Urothelium cell line (cell line): ENCODE results near the gene GRB10.
"Not testable (repeated sequence)": the region's sequence is repeated elsewhere in the genome, so short reads cannot be mapped to it uniquely, and the experiment has no call there.

ENCODE experiments used
- DNase-seq: peaks from one replicate; pipeline ENCODE4 v3.0.0; 2011; ENCODE audit warnings: low spot score, mixed read lengths
- FAIRE-seq: peaks from 2 replicates; lab custom pipeline; 2011; peaks lifted over from hg19 to GRCh38; lab: Jason Lieb, UNC

GRB10 gene

DNA sequence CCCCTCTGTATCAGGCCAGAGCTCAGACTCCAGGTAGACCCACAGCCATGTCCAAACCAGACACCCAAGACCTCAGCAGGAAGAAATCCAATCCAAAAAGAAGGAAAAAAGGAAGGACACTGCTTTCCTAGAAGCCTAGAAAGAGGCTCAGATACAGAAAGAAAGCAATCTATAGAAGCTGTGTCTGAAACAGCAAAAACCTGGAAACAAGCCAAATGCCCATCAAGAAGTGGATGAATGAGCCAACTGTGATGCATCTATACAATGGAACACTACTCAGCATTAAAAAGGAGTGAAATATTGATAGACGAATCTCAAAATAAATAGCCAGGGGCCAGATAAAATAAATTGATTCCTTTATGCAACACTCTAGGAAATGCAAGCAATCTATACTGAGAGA is 31.6 kb downstream of the GRB10 start:
- DNase-seq = no peak
- no peak for FAIRE-seq

DNA sequence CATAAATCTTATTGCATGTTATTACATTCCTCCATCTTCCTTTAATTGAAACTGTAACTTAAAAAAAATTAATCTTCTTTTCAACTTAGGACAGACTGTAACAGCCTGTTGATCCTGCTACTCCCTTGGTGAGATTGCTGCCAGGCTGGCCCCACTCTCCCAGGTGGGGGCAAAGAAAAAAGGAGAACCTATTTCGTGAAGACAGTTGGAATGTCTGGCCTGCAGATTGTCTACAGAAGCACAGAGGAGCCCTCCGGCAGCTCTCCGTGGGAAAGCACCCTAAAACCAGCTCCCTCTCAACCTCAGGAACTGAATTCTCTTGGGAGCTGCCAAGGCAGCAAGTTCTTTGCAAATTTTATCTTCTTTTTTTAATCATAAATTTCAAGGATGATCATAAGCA is 32.8 kb downstream of the GRB10 start:
- DNase-seq = no peak
- FAIRE-seq = no peak

DNA sequence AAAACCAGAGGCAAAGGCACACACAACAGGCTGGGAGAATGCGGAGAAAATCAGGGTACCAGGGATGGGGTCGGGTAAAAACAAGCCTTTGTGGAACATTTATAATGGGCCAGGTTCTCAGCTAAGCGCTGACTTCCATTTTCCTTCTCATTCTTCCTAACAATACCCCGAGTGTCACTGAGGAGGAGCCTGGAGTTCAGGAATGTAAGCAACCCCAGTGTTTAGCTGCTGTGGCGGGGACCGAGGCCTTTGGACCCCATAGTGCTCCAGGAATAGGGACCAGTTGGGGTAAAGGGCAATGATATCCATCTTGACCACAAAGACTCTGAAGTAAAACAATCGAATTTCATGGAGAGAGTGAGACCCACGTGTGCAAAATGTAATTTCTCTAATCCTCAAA is 34.2 kb downstream of the GRB10 start:
- FAIRE-seq (no peak), DNase-seq (no peak)

DNA sequence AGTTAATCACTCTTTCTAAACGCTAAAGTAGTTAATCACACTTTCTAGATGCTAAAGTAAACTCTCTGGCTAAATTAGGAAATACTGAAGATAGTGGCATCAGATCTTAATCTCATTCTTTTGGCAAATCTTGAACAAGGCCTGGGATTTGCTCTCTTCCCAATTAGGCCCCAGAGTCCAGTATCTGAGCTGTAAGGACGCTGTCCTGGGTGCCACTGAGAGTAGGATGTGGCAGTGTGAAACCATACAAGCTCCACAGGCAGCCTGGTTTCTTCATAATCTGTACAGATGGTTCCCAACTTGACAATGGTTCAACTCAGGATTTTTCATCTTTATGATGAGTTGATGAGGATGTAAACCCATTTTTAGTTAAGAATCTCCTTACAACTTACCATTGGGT is 36.9 kb downstream of the GRB10 start:
- FAIRE-seq = no peak

DNA sequence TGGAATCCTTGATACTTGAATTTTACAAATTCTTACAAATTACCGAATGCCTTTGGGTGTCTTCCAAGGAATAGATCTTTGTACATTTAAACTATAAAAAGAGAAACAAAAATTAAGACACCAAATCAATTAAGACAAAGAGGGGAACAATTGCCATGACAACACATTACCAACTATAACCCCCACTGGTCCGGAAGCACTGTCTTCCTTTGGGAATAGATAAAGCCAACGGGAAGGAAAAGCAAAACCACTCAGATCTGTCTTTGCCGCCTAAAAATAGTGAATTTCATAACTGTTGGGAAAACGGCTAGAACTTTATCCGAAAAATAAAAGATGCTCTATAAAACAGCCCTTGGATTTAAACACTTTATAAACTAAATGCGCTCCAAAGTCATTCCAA is 37.4 kb downstream of the GRB10 start:
- DNase-seq (no peak), FAIRE-seq (no peak)

More for the DNA sequence above, 36.9 kb downstream of the GRB10 start:
- DNase-seq = no peak

DNA sequence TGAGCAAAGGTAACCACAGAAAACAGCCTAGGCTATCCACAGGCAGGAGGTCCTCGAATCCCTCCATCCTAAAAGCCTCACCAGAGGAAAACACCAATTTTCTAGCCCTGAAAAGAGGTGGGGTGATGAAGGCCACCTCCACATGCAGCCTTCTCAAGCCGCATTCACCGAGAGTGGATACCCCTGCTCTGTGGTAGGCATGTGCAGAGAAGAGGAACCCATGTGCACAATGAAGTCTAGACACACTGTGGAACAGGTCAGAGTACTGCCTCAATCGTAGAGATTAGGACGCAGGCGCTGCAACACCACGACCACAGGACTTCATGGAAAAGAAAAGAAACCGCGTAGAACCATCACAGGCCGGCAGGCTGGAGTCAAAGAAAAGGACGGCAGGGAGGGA is 38.8 kb downstream of the GRB10 start:
- FAIRE-seq (no peak), DNase-seq (no peak)

DNA sequence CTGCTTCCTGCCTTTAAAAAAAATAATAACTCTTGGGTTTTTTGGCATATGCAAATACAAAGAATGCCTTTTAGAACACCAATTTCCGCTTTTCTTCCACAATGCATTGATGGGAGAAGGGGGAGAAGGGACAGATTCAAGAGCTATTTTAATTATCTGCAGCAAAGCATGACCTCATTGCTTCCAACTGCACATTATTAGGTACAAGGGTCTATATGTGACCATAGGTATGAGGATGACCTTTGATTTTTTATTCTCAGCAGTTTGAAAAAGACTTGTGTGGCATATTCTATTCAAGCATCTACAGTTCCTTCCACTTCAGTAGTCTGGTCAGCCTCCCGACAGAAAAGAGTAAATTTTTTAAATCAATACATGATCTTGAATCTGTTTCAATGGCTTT is 39.7 kb downstream of the GRB10 start:
- no peak for DNase-seq
- no peak for FAIRE-seq

DNA sequence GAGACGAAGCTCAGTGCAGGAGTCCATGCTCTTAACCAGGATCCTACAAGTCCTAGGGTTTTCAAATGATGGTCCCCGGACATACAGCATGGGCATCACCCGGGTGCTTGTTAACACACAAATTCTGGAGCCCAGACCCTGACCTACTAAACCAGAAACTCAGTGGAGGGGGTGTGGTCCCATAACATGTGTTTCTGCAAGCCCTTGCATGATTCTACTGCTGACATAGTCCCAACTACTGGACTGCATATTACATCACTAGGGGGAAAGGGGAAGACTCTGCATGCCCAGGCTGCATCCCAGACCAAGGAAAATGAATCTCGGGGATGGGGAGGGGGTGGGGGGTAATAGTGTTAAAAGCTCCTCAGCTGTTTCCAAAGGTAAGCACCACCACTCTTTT is 40.3 kb downstream of the GRB10 start:
- DNase-seq (no peak), FAIRE-seq (no peak)

DNA sequence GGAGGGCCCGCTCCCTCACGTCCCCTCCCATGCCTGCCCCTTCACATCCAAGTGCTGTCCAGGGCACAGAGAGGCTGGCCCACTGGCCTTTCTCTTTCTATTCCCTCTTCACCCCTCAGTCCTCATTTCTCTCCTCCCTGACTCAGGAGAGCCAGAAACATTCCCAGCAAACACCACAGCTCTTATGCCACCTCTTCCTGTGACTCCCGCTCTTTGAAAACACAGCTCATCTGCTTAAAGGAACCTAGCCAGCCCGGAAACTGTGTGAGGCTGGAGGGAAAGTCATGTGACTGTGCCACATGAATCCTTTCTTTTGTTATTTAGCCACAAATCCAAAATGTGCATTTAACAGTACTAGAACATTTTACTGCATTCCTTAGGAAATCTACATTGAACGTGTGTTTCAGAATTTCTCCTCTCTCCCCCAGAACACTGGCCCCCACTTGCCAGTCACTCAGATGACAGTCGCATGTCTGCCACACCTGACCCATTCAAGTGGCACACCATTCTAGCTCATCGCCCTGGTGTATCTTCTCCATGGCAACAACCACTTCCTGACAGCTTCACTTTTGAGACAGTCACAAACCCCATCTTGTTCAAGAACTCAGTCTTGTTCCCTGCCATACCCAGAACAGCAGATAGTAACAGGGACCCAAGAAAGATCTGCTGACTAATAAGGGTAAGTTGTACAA is 42.8 kb downstream of the GRB10 start:
- FAIRE-seq = no peak
- no peak for DNase-seq

DNA sequence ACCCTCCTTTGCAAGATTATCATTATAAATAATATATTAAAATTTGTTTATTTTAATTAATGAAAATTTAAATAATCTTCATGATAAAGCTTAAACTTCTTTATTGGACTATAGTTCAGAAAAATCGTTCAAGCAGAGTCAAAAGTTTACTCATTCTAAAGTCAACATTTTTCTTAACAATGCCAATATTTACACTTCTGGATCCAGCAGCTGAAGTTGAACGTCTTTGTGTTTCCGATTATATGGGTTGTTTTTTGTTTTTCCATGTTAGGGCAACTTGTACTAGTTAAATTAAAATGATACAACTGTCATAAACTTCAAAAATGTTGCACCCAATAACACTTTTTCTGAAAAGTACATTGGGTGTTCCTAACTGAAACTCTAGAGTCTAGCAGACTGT is 43.8 kb downstream of the GRB10 start:
- DNase-seq = no peak
- FAIRE-seq = no peak

DNA sequence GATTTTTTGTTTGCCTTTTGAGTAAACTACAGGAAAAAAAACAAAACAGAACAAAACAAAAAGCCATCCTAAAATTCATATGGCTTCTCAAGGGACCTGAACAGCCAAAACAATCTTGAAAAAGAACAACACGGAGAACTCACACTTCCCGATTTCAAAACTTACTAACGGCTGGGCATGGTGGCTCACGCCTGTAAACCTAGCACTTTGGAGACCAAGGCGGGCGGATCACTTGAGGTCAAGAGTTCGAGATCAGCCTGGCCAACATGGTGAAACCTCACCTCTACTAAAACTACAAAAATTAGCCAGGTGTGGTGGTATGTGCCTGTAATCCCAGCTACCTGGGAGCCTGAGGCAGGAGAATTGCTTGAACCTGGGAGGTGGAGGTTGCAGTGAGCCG is 46.9 kb downstream of the GRB10 start:
- not testable (repeated sequence) for FAIRE-seq, DNase-seq

DNA sequence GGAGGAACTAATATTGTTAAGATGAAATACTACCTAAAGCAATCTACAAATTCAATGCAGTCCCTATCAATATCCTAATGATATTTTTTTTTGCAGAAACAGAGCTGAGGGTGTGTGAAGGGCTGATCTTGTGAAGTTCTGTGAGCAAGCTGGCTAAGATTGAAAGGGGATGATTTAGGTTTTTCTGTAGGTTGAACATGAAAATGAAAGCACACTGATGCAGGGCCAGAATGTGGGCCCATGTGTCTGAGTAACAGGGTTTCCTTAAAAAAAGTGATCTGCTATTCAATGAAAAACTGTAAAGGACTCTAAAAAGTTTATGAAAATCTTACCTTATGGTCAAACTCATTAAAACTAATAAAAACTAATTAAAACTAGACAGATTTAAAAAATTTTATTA is 47.4 kb downstream of the GRB10 start:
- FAIRE-seq (no peak), DNase-seq (no peak)

DNA sequence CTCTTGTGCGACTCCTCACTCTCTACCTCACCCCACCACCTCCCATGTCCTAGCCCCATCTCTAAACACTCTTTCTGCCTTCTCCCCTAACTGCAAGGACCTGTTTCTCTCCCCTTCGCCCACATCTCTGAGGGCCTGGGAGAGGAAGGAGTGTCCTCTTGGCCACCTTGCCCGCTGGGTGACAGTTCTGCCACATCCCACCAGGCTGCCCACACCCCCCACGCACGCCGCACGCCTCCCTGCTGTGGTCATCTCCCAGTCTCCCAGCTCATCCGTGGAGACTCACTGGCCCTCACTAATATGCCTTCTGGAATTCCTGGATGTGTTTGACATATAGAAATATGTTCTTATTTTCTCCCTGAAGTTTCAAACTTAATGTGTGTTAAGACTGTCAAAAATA is 48.5 kb downstream of the GRB10 start:
- no peak for DNase-seq
- no peak for FAIRE-seq

DNA sequence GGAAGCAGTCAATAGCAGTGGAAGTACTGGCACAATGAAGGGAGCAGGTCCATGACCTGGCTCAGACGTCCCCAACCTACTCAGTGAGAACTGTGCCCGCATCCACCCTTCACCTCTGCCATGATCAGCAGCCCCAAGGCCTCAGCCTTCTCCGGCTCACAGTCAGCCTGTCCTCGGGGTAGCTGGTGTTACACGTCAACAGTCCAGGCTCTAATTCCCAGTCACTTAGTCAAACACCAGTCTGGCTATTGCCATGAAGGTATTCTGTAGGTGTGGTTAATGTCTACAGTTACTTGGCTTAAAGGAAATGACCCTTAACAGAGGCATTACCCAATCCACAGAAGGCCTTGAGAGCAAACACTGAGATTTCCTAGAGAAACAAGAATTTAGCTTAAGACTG is 49.1 kb downstream of the GRB10 start:
- DNase-seq (no peak), FAIRE-seq (no peak)

DNA sequence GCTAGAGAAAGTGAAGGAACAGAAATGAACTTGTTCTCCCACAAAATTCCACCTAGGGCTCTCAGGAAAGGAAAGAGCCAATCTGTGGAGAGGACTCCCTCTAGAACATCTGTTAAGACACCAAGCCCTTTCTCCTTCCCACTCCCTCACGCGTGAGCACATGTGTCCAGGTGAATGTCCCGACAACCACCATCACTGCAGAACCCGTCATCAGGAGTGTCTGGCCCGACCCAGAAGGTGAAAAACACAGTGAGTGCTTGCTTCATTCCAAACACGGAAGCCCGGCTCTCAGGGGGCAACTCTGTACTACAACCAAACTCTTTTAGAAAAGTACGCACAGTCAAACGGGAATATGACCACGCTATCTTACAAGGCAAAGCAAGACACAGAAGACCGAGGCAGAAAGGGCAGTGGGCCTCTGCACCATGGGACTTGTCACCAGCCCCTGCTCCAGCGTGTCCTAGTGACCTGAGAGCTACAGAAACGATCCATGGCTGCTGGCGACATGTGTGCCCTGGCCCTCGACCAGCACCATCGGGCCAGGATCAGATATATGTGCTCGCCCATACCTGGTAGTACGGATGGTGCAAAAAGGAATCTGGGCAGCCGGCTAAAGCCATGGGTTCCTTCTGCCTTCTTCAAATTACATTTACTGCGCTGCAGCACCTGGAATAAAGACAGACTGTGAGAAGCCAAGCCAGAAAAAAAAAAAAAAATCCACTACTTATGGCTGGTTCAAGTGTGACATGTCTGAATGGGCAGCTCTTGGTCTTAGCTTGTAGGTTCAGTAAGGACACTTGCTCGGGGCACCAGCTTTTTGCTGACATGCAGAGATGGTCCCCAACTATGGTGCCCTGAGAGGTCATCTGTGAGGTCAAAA is 50.8 kb downstream of the GRB10 start:
- FAIRE-seq = no peak
- DNase-seq = no peak

DNA sequence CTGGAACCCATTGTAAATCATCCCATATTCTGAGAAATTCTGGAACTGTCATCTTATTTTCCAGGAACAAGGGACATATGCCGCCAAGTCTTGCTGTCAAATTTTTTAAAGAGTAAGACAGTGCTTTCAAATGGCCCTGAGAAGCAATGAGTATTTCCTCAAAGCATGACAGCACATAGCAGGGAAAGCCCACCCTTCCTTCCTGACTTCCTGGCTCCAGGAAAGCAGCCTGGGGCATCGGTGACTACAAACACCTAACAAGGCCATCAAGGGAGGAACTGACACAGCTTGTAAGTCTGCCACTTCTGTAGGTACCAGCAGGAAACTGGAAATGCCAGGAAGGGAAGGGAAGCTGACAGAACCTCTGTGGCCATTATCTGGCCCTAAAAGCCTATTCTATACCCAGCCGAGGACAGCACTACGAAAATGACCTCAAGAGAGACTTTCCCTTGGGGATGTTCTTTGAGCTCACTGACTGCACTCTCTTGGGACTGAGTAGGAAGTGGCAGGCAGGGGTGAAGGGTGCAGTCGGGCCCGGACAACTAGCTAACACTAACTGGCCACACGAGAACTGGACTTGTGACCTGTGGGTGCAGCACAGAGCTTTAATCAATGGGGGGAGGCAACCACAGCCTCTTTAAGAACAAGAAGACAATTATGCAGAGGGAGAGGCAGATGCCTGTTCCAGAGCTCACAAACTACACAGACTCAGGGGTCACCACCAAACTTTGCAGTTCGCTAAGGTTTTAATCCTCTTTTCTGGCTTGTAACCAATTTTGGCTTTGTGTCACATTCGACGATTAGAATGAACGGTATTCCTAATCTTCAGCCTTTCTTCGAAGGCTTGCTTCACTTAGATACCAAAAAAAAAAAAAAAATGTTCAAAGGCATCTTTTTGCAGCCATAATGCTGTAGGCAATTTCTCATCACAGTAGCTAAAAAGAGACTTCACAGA is 52.0 kb downstream of the GRB10 start:
- DNase-seq (no peak), FAIRE-seq (no peak)

DNA sequence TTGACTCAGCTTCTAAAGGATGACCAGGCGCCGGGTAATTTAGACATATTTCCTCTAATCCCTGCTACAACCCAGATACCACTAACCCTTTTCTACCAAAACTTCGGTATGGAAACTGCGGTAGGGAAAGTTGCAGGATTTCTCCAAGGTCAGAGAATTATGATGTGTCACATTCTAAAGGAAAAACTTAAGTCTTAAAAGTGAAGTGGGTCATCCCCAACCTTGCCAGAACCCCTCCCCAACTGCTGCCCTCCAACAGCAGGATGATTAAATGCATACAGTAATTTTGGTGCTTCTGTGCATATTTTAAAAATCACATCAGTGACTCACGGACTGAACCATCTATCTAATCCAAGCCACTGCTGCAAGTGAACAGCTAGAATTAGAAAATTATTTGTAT is 52.7 kb downstream of the GRB10 start:
- FAIRE-seq (no peak), DNase-seq (no peak)

DNA sequence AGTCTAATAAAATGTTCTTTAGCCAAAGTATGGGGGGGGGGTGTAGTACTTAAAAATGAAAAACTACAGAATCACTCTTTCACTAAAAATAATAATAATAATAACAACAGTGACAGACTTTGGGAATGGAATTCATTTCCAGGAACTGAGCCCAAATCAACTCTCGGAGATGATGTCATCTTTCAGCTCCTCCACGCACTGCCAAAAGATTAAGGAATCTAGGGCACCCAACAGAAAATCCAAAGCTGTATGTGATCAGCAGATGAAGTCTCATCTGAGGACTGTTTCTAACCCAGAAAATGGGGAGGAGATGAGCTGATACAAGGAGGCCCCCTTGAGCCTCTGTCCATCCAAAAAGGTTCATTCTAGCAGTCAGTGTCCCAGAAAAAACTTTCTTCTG is 54.5 kb downstream of the GRB10 start:
- FAIRE-seq (no peak), DNase-seq (no peak)

DNA sequence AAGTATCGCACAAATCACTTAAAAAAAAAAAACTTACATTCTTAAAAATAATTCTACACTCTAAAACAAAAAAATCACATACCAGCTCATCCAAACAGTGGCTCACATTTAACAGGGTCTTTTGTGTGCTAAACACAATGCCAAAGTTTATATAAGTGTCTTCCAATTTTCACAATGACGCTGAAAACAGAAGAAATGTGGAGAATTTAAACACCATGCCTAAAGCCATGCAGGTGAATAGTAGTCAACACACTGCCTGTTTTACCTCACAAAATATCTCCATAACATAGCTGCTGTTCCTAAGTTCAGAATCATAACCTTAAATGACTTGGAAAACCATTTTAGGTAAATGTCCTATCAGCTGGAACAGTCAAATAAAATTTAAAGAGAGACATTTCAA is 55.0 kb downstream of the GRB10 start:
- no peak for FAIRE-seq

DNA sequence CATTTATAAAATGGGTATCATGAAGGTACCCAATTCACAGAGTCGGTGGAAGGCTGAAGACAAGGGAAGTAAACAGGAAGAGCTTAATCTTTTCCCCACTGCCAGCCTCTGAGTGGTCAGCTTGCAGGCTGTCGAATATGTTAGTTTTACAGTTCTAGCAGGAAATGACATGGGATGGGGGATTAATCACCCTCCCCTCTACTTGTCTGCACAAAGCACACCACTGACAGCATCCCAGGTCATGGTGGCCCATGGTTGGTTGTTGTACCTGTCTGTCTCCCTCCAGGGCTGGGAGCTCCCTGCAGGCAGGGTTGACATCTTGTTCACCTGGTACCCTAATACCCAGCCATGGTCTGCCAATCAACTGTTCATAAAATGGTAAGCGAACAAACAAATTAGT is 55.6 kb downstream of the GRB10 start:
- DNase-seq = no peak
- no peak for FAIRE-seq

More for the DNA sequence above, 55.0 kb downstream of the GRB10 start:
- DNase-seq = no peak

DNA sequence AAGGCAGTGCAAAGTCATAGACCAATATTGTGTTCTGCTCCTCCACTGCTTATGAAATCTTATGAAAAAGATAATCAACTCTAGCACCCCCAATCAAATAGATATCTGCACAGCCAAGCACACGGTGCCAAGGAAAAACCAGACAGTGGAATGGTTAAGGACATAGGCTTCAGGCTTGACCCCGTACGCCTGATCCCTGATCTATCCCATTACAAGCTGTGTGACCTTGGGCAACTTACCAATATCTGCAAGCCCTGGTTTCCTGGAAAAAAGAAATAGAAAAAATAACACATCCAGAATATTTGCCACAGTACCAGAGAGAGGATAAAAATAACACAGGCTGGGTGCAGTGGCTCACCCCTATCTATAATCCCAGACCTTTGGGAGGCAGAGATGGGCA is 56.9 kb downstream of the GRB10 start:
- FAIRE-seq (no peak), DNase-seq (no peak)
